Stomach (tissue), 9 donors: ENCODE results near the gene MYO9B. TPM values are rescaled to one million over a fixed set of nuclear protein-coding genes. Genes with fewer than 3 reads are reported as not detected.
"Not testable (repeated sequence)": the region's sequence is repeated elsewhere in the genome, so short reads cannot be mapped to it uniquely, and the experiment has no call there.

Experiments
- DNase-seq, 2 donors: peaks; one replicate each; pipeline versions ENCODE4 v3.0.0 to v3.0.0-alpha.2; 2013 to 2019
- H3K27ac ChIP-seq, 5 donors: fragments of 200-600 bp in 4 of 5; sonication (generic) in 4 of 5; one replicate each; pipeline ENCODE4 v1.5.1; 2013 to 2019; ENCODE audit warnings: mild to moderate bottlenecking in 1 of 5, moderate library complexity in 1 of 5
- H3K27me3 ChIP-seq, 3 donors: fragments of 200-600 bp; sonication (generic); one replicate each; pipeline ENCODE4 v1.5.1; 2017 to 2019; ENCODE audit warnings: mixed run types in 1 of 3
- H3K36me3 ChIP-seq, 4 donors: fragments of 200-600 bp; sonication (generic); 1 replicate in 3 of 4; 2 replicates in 1 of 4; pipeline ENCODE4 v1.5.1; 2016 to 2019
- H3K4me1 ChIP-seq, 4 donors: fragments of 200-600 bp; sonication (generic); one replicate each; pipeline ENCODE4 v1.5.1; 2016 to 2019
- H3K4me3 ChIP-seq, 4 donors: fragments of 200-600 bp; sonication (generic) in 3 of 4; one replicate each; pipeline ENCODE4 v1.5.1; 2016 to 2019; ENCODE audit warnings: mild to moderate bottlenecking in 1 of 4
- H3K9me3 ChIP-seq, 4 donors: fragments of 200-600 bp; sonication (generic); one replicate each; pipeline ENCODE4 v1.5.1; 2016 to 2019
- EP300 ChIP-seq: sonication (generic); formaldehyde crosslinking; IDR thresholded peaks from one replicate; pipeline ENCODE4 v1.6.1; 2017; ENCODE audit warnings: antibody characterized with exemption
- POLR2A ChIP-seq, 4 donors: fragments of 450-650 bp; IDR thresholded peaks; one replicate each; pipeline ENCODE4 v1.6.1; 2016; ENCODE audit warnings: antibody characterized with exemption in 4 of 4, control low read depth in 2 of 4, mild to moderate bottlenecking in 1 of 4, moderate library complexity in 1 of 4
- POLR2AphosphoS5 ChIP-seq, 3 donors: sonication (generic); formaldehyde crosslinking; IDR thresholded peaks; one replicate each; pipeline ENCODE4 v1.6.1; 2016; ENCODE audit warnings: antibody characterized with exemption in 3 of 3
- WGBS, 5 donors: extraction: QIAGEN DNeasy Blood & Tissue Kit in 3 of 5; methylation state at CpG; one replicate each; pipeline versions ENCODE4 v1.1.5 to v1.1.7; 2013 to 2018; 5-methylcytosine and 5-hydroxymethylcytosine counted together
- intact Hi-C: fragments of 100-400 bp; cut with DNase I; formaldehyde crosslinking; loops from one replicate; pipeline ENCODE4 v1.15.1; 2023; ENCODE audit warnings: low total_unique reads
- polyA plus RNA-seq, 3 donors: library from polyadenylated mRNA; stranded (reverse); fragments of 200-250 nt; gene quantifications; one replicate each; pipeline ENCODE4 v1.2.3, GENCODE V29; 2013
- total RNA-seq, 5 donors: library from RNA; depleted of rRNA; stranded (reverse); fragments of >200 nt; gene quantifications; one replicate each; pipeline versions ENCODE4 v1.1.0 to v1.2.3, GENCODE V29; 2014 to 2016
- TF ChIP-seq, protein P1 (sequence below), 7 experiments: fragments of 450-650 bp in 4 of 7; fragments of 200-600 bp in 3 of 7; sonication (generic) in 3 of 7; IDR thresholded peaks; one replicate each; pipeline ENCODE4 v1.5.1; 2016 to 2019; ENCODE audit warnings: antibody characterized with exemption in 7 of 7, control low read depth in 2 of 7, mild to moderate bottlenecking in 1 of 7
- donor health status: healthy with polysubstance abuse.
- donor health status: Bipolar disorder and iron deficiency.
- donor health status: healthy.

The MYO9B gene
- total and polyA plus RNA-seq, 8 donors = 30.2 to 265 (median 62.5) TPM

DNA sequence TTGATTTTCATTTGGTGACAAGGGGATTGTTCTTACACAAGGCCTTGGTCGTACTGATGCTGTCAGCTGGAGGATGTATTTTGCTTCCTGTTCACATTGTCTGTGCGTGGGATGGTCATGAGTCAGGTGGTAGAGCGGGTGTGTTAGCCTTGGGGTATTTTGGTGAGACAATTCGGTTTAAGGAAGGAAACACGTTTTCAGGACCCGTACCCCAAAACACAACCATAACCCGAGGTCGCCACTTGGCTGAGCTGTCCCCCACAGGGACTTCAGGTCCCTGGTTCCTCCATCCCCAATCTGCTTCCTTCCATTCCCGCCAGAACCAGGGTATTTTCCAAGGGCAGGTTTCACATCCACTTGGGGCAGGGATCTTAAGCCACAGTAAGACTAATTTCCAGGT is 15.0 kb downstream of the MYO9B start:
- 72 to 93% (median 83%) methylated on average over 9 of the region's 9 CpGs for WGBS, 5 donors
- Histone ChIP-seq H3K36me3 (peaks cover 0 to 26% (median 14%) of the 10 kb centered on the region in 4 donors), H3K27ac (peak overlapping the region in 4 of 5 donors; percentile 72 to 84 (median 78)), H3K4me3 (no peak overlapping the region), H3K9me3 (no peaks in the 10 kb centered on the region), H3K4me1 (peaks cover 13 to 84% (median 49%) of the 10 kb centered on the region in 4 donors), H3K27me3 (no peaks in the 10 kb centered on the region)
- DNase-seq = no peak
- TF ChIP-seq POLR2A (IDR thresholded peaks at IDR 0.05) (no peak), EP300 (no peak), POLR2AphosphoS5 (IDR thresholded peaks at IDR 0.05) (no peak)
- TF ChIP-seq, protein P1, sequence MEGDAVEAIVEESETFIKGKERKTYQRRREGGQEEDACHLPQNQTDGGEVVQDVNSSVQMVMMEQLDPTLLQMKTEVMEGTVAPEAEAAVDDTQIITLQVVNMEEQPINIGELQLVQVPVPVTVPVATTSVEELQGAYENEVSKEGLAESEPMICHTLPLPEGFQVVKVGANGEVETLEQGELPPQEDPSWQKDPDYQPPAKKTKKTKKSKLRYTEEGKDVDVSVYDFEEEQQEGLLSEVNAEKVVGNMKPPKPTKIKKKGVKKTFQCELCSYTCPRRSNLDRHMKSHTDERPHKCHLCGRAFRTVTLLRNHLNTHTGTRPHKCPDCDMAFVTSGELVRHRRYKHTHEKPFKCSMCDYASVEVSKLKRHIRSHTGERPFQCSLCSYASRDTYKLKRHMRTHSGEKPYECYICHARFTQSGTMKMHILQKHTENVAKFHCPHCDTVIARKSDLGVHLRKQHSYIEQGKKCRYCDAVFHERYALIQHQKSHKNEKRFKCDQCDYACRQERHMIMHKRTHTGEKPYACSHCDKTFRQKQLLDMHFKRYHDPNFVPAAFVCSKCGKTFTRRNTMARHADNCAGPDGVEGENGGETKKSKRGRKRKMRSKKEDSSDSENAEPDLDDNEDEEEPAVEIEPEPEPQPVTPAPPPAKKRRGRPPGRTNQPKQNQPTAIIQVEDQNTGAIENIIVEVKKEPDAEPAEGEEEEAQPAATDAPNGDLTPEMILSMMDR (IDR thresholded peaks at IDR 0.05) = no peak
- intact Hi-C loops = no loop called here

DNA sequence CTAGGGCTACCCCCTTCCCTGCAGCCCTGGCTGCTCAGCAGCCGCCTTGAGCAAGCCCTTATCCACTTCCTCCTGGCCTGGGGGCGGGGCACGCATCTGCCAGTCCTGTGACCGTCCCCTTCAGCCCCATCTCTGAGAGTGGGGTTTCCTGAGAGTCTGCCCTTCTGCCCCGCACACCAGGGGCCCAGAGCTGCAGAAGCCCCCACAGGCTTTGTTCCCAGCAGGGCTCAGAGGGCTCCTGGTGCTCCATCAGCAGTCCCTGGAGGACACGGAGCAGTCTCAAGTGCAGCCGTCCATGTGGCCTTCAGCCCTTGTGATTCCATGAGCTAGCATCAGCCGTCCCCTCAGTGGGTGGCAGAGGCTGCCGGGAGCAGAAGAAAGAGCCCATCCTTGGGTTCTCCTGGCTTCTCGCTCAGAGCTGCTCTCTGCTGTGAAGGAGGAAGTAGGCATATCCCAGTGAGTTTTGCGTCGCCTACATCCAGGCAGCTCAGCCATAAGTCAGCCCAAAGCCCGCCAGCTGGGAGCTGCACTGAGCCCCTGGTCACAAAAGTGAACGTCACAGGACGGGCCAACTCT is 16.3 kb downstream of the MYO9B start:
- TF ChIP-seq POLR2AphosphoS5 (IDR thresholded peaks at IDR 0.05) = no peak
- TF ChIP-seq EP300 = no peak
- TF ChIP-seq, protein P1 (IDR thresholded peaks at IDR 0.05) = no peak
- TF ChIP-seq POLR2A (IDR thresholded peaks at IDR 0.05) = no peak
- peak overlapping the region in 4 of 5 donors; percentile 72 to 84 (median 78) for H3K27ac ChIP-seq
- DNase-seq = peak in 1 of 2 donors; percentile 43
- intact Hi-C loops = no loop called here
- no peak overlapping the region for H3K4me3 ChIP-seq
- H3K4me1 ChIP-seq = peaks cover 14 to 88% (median 46%) of the 10 kb centered on the region in 4 donors
- no peaks in the 10 kb centered on the region for H3K9me3 ChIP-seq
- no peaks in the 10 kb centered on the region for H3K27me3 ChIP-seq
- H3K36me3 ChIP-seq = peaks cover 0 to 14% (median 2%) of the 10 kb centered on the region in 4 donors
- WGBS, 5 donors = 75 to 91% (median 79%) methylated on average over 9 to 15 of the region's 15 CpGs

DNA sequence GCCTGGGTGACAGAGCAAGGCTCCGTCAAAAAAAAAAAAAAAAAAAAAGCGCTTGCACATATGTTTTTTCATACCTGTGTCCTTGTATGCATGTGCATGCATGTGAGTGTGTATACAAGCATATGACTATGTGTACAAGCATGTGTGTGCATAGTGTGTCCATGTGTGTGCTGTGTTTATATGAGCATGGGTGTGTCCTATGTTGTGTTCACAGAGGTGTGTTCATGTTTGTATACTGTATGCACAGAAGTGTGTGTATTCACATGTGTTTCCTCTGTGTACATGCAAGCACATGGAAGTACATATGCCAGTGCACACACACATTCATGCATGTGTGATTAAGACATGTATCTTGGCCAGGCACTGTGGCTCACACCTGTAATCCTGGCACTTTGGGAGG is 17.1 kb downstream of the MYO9B start:
- WGBS, 5 donors = 88 to 97% (median 90%) methylated on average over 2 of the region's 2 CpGs
- H3K4me3 ChIP-seq = no peak overlapping the region
- peaks cover 22 to 89% (median 50%) of the 10 kb centered on the region in 4 donors for H3K4me1 ChIP-seq
- intact Hi-C loops = no loop called here
- H3K9me3 ChIP-seq = no peaks in the 10 kb centered on the region
- H3K36me3 ChIP-seq = peaks cover 0 to 8% (median 0%) of the 10 kb centered on the region in 4 donors
- DNase-seq = no peak
- TF ChIP-seq, protein P1 (IDR thresholded peaks at IDR 0.05) = no peak
- TF ChIP-seq EP300 = no peak
- no peak for TF ChIP-seq POLR2A (IDR thresholded peaks at IDR 0.05)
- TF ChIP-seq POLR2AphosphoS5 (IDR thresholded peaks at IDR 0.05) = no peak
- H3K27ac ChIP-seq = no peak overlapping the region
- no peaks in the 10 kb centered on the region for H3K27me3 ChIP-seq

DNA sequence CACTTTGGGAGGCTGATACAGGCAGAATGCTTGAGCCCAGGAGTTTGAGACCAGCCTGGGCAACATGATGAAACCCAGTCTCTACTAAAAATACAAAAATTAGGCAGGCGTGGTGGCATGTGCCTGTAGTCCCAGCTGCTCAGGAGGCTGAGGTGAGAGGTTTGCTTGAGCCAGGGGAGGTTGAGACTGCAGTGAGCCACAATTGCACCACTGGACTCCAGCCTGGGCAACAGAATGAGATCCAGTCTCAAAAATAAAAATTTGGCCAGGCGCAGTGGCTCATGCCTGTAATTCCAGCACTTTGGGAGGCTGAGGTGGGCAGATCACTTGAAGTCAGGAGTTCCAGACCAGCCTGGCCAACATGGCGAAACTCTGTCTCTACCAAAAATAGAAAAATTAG is 19.1 kb downstream of the MYO9B start:
- H3K9me3 ChIP-seq, H3K4me3 ChIP-seq, H3K36me3 ChIP-seq, intact Hi-C loops, DNase-seq, H3K27me3 ChIP-seq: not testable (repeated sequence)
- Histone ChIP-seq H3K4me1 (peaks cover 18 to 79% (median 47%) of the 10 kb centered on the region in 4 donors), H3K27ac (peak overlapping the region; percentile 15 to 85 (median 77))
- WGBS, 5 donors = 87 to 97% (median 94%) methylated on average over 3 of the region's 3 CpGs
